Neuron (in vitro differentiated cells): ENCODE measurements around the gene LGALS7.
"Not testable (repeated sequence)": the region's sequence is repeated elsewhere in the genome, so short reads cannot be mapped to it uniquely, and the experiment has no call there.

Experiments used
- H2AFZ ChIP-seq: one replicate; pipeline ENCODE4 v1.6.1; 2013; ENCODE audit warnings: low read depth, mild to moderate bottlenecking, inconsistent platforms, low read length, moderate library complexity
- H3K27me3 ChIP-seq: one replicate; pipeline ENCODE4 v1.6.1; 2013; ENCODE audit warnings: low read length; ENCODE audit not compliant: insufficient read depth
- H3K36me3 ChIP-seq: one replicate; pipeline ENCODE4 v1.6.1; 2013; ENCODE audit warnings: low read length; ENCODE audit not compliant: insufficient read depth
- H3K4me1 ChIP-seq: one replicate; pipeline ENCODE4 v1.6.1; 2013; ENCODE audit warnings: low read length; ENCODE audit not compliant: insufficient read depth
- H3K4me3 ChIP-seq: 2 replicates; pipeline ENCODE4 v1.5.1; 2013; ENCODE audit warnings: mild to moderate bottlenecking, low read length, moderate library complexity
- H3K9me3 ChIP-seq: one replicate; pipeline ENCODE4 v1.6.1; 2013; ENCODE audit warnings: low read length

The LGALS7 gene

DNA sequence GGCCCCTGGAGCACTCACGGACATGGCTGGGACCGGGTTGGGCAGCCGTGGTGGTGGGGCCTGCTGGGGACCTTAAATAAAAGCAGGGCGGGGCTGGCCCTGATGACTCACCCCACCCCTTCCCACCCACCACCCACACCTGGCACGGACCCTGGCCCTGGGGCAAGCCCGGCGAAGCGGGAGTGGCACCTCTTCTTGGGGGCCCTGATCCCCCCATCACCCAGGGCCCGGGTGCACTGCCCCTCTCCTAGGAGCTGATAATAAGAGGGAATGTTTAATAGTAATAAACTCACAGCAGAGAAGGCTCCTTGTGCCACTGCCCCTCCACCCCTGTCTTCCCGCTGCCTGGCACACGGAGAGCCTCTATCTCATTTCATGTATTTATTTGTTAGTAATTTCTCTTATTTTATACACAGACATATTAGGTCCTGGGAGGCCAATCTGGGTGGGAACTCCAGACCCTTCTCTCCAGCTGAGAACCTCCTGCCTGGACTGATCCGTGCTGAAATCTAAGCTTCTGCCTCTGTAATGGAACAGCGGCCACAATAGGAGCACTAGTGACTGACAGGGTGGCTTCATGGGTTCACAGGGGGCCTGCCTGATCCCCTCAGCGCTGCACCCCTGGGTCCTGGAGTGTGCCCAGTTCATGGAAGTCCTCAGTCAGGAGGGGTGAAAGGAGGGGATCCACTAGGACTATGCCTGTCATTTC, at the start of gene LGALS7:
Gene LGALS7 (minus strand): TSS at position 49 of the 709 bp plus-strand sequence. CDS start 25 bp downstream, at position 24.
- Histone ChIP-seq H3K36me3 (no peaks in the 10 kb centered on the region), H3K4me1 (no peaks in the 10 kb centered on the region), H3K27me3 (no peaks in the 10 kb centered on the region), H3K4me3 (no peak within 1 kb of the TSS), H2AFZ (no peak within 1 kb of the TSS), H3K9me3 (peaks cover 4% of the 10 kb centered on the region)

- peaks cover 21% of the 10 kb centered on the region for H3K36me3 ChIP-seq
- not testable (repeated sequence) for H3K27me3 ChIP-seq, H2AFZ ChIP-seq, H3K4me1 ChIP-seq, H3K4me3 ChIP-seq, H3K9me3 ChIP-seq
Measured at GRCh38 chr19:38821230-38821825, 48.0 kb upstream of the LGALS7 start.

DNA sequence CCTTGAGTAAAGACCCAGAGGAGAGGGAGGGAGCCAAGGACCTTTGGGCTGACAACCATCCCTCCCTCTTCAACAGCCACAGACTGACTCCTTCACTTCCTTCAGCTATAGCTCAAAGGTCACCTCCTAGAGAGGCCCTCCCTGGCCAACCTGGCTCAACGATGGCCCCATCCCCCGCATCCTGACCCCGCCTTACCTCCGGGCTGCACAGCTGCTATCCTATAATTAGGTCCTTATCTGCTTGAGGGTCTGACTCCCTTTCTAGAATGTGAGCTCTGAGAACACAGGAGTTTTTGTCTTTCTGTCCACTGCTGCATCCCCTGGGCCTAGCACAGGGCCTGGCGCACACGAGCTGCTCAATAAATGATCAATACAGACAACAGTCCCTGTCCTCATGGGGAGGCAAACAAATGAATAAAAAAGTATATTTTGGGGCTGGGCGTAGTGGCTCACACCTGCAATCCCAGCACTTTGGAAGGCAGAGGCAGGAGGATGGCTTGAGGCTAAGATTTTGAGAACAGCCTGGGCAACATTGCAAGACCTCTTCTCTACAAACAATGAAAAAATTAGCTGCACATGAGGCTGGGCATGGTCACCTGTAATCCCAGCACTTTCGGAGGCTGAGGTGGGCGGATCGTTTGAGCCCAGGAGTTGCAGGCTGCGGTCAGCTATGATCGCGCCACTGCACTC, 46.1 kb upstream of the LGALS7 start:
- Histone ChIP-seq H3K9me3 (peaks cover 7% of the 10 kb centered on the region), H3K27me3 (no peaks in the 10 kb centered on the region), H2AFZ (no peak overlapping the region), H3K4me3 (no peak overlapping the region), H3K4me1 (no peaks in the 10 kb centered on the region), H3K36me3 (peaks cover 26% of the 10 kb centered on the region)

GRCh38 chr19:38817081-38817480, 43.8 kb upstream of the LGALS7 start:
- peaks cover 18% of the 10 kb centered on the region for H3K36me3 ChIP-seq
- H3K9me3 ChIP-seq: peaks cover 3% of the 10 kb centered on the region
- H3K27me3 ChIP-seq: no peaks in the 10 kb centered on the region
- no peak overlapping the region for H2AFZ ChIP-seq
- H3K4me3 ChIP-seq: no peak overlapping the region
- no peaks in the 10 kb centered on the region for H3K4me1 ChIP-seq

DNA sequence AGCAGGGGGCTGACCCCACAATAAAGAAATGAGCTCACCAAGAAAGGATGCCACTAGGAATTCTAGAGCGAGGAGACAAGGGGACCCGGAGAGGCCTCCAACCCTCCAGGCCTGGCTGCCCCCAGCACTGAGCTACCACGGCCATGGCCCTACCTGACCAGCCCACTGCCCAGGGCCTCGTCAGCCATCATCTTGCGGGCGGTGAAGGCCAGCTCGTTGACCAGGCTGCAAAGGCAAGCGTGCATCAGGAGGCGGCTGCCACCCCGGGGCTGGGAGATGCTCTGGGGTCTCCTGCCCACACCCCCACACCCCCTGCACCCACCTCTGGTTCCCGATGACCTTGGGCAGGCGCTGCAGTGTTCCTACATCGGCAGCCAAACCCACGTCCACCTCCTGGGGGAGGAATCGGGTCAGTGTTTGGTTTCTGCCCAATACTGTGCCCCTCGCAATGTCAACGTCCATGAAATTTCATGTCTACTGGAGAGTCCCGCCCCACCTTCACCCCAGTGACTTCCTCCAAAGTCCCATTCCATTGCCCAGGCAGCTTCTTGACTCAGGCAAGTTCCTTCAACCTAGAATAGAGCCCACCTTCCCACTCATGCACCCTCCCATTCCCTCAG, 42.9 kb upstream of the LGALS7 start:
- Histone ChIP-seq H3K9me3 (peaks cover 3% of the 10 kb centered on the region), H2AFZ (no peak overlapping the region), H3K4me3 (no peak overlapping the region), H3K4me1 (no peaks in the 10 kb centered on the region), H3K36me3 (peaks cover 18% of the 10 kb centered on the region), H3K27me3 (no peaks in the 10 kb centered on the region)

- Histone ChIP-seq H3K27me3 (no peaks in the 10 kb centered on the region), H3K36me3 (peaks cover 18% of the 10 kb centered on the region), H2AFZ (no peak overlapping the region), H3K4me3 (no peak overlapping the region), H3K4me1 (no peaks in the 10 kb centered on the region), H3K9me3 (no peaks in the 10 kb centered on the region)
Measured at GRCh38 chr19:38815059-38816001, 42.0 kb upstream of the LGALS7 start.

DNA sequence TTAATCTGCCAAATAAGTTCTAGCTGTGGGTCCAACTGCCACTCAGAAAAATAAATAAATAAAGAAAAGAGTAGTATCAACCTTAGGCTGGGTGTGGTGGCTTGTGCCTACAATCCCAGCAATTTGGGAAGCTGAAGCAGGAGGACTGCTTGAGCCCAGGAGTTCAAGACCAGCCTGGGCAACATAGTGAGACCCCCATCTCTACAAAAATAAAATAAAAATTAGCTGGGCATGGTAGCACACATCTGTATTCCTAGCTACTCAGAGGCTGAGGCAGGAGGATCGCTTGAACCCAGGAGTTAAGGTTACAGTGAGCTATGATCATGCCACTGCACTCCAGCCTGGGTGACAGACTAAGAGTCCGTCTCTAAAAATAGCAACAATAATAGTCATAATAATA, 40.6 kb upstream of the LGALS7 start:
- H3K36me3 ChIP-seq: peaks cover 18% of the 10 kb centered on the region
- not testable (repeated sequence) for H2AFZ ChIP-seq, H3K4me1 ChIP-seq, H3K9me3 ChIP-seq, H3K4me3 ChIP-seq, H3K27me3 ChIP-seq

- H3K9me3 ChIP-seq: no peaks in the 10 kb centered on the region
- H3K36me3 ChIP-seq: peaks cover 18% of the 10 kb centered on the region
- no peaks in the 10 kb centered on the region for H3K27me3 ChIP-seq
- no peak overlapping the region for H3K4me3 ChIP-seq
- no peaks in the 10 kb centered on the region for H3K4me1 ChIP-seq
- no peak overlapping the region for H2AFZ ChIP-seq
Measured at GRCh38 chr19:38813323-38813722, 40.0 kb upstream of the LGALS7 start.

DNA sequence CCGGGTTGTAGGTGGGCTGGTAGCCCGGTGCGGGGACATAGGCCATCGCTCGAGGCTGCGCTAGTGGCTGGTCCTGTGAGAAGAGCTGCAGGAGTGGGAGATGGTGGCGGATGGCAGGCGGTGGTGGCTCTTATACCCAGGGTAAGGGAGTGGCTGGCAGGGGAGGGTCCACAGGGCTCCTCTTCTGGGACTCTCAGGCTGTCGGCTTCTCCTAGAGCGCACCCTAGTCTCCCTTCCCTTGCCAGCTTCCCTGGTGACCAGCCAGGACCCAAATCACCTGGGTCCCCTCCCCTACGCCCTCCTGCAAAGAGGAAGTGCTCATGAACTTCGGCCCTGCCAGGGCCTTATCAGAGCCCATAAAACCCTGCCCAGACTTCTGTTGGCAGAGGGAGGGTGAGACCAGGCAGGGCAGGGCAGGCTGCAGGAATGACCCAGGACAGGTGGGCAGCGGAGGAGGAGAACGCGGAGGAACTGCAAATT, 39.6 kb upstream of the LGALS7 start, which contains the start of gene LGALS4:
Gene LGALS4 (minus strand): TSS at position 105 of the 480 bp plus-strand sequence. CDS start 59 bp downstream, at position 46.
- peaks cover 18% of the 10 kb centered on the region for H3K36me3 ChIP-seq
- no peaks in the 10 kb centered on the region for H3K9me3 ChIP-seq
- H3K27me3 ChIP-seq: no peaks in the 10 kb centered on the region
- H2AFZ ChIP-seq: no peak within 1 kb of the TSS
- no peaks in the 10 kb centered on the region for H3K4me1 ChIP-seq
- H3K4me3 ChIP-seq: no peak within 1 kb of the TSS

- Histone ChIP-seq H3K4me1 (no peaks in the 10 kb centered on the region), H3K27me3 (no peaks in the 10 kb centered on the region), H3K4me3 (no peak overlapping the region), H2AFZ (no peak overlapping the region), H3K36me3 (peaks cover 14% of the 10 kb centered on the region), H3K9me3 (no peaks in the 10 kb centered on the region)
Measured at GRCh38 chr19:38812009-38812840, 38.9 kb upstream of the LGALS7 start.

DNA sequence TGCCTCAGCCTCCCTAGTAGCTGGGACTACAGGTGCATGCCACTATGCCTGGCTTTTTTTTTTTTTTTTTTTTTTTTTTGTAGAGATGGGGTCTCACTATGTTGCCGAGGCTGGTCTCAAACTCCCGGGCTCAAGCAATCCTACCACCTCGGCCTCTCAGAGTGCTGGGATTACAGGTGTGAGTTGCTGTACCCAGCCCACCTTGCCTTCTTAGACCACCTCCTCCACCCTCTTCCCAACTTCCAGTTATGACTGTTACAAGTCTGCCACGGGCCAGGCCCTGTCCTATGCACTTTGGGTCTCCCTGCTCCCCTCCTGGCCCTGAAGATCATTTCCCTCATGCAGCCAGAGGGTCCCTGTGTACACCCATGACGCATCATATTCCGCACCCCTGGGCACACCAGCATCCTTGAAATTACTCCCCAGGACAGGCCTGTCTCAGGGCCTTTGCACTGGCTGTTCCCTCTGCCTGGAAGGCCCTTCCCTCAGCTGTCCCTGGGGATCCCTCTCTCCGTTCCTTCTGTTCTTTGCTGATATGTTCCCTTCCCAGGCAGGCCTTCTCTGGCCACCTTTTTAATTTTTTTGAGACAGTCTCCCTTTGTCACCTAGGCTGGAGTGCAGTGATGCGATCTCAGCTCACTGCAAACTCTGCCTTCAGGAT, 36.4 kb upstream of the LGALS7 start:
- Histone ChIP-seq H2AFZ (no peak overlapping the region), H3K36me3 (no peaks in the 10 kb centered on the region), H3K4me1 (no peaks in the 10 kb centered on the region), H3K4me3 (no peak overlapping the region), H3K27me3 (no peaks in the 10 kb centered on the region), H3K9me3 (no peaks in the 10 kb centered on the region)
